ENCODE measurements around the gene LLGL2.

Gene LLGL2

DNA sequence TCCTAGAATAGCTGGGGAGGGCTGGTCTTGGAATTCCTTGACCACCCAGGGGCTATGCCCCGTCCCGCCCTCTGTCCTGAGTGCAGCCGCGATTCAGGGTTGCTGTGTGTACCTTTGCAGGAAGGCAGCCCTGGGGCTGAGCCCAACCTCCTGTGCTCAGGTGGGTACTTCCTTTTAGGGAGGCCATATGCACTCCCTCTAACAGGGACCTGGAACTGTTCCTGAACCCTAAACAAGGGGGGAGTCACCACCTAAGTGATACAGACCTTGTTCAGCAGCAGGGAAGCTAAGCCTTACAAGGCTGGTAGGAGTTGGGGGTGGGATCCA, 24.6 kb downstream of the LLGL2 start:
- DNase-seq (ENCODE audit: low spot score), result no peak

- no peak for DNase-seq (ENCODE audit: low spot score)
Observed at GRCh38 chr17:75551266-75551665, 25.8 kb downstream of the LLGL2 start.

- DNase-seq (ENCODE audit: low spot score), result no peak
Observed at GRCh38 chr17:75552425-75553294, 27.2 kb downstream of the LLGL2 start.

DNA sequence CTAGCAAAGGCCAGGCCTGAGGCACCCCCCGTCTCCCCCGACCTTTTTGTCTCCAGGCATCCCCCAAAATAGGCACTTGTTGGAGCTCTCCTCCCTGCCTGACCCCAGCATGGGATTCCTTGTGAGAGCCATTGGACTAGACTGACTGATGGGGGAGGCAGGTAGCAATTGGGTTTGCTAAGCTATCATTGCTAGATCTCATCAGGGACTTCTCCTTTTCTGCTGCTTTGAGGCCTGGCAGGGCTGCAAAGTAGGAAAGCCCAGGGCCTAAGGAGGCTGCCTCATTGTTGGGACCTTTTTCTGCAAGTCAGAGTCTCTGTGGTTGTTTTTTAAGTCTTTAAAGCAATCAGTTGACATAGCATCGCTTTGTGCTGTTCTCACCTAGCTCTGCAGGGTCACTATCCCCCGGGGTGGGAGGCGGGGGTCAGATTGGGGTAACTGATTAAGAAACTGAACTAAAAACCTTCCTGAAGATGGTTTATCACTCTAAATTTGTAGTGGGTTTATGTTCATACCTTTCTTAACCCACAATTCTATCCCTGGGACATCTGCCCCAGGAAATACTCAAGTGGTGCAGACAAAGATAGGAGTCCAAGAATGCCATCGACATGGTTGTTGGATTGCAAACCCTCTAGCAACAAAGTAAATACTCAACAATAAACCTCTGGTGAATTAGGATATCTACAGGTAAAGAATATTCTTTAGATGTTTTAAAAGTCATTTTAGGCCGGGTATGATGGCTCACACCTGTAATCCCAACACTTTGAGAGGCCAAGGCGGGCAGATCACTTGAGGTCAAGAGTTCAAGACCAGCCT, 28.0 kb downstream of the LLGL2 start:
- DNase-seq (ENCODE audit: low spot score), result no peak

DNA sequence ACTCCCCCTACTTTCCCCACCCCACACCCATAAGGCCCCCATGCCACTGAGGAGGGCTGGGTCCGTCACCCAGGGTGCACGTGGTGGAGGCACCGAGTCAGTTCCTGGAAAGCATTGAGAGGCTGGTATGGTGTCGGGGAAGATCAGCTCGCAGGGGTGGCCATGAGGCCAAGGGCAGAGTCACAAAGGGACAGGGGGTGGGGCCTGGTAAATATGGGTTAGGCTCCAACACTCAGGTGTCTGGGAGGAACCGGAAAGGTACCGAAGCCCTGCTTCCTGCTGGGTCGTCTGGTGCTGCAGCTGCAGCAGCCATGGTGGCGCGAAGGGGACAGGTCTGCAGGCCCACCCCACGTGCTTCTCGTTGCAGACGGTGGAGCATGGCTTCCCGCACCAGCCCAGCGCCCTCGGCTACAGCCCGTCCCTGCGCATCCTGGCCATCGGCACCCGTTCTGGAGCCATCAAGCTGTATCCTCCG, 30.2 kb downstream of the LLGL2 start:
- no peak for DNase-seq (ENCODE audit: low spot score)

DNA sequence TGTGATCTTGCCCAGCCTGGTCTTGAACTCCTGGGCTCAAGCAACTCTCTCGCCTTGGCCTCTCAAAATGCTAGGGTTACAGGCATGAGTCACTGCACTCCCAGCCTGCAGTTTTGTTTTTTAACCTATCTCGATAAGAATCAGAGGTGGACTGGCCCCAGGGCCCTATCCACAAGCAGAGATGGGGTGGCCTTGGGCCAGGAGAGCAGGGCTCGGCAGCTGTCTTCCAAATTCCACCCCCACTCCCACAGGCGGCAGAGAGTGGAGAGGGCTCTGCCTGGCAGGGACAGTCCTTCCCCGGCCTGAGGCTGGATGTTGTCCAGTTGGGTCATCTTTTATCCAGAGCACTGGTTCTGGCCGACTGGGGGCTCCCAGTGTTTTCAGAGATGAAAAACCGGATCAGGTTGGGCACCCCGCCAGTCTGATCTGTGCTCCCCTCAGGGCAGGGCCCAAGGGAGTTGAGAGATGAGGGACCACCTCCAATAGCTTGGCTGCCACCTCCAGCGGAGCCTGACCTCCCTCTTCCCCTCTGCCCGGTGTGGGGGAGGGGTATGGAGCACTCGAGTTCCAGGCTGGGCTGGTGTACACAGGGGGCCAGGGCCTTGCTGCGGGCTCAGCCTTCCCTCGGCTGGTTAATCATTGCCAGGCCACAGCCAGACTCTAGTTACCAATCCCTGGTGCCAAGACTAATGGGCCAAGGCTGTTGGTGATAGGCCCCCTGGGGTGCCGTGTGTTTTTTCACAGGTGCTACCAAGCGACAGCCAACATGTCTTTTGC, 31.8 kb downstream of the LLGL2 start:
- DNase-seq (ENCODE audit: low spot score), result no peak

DNA sequence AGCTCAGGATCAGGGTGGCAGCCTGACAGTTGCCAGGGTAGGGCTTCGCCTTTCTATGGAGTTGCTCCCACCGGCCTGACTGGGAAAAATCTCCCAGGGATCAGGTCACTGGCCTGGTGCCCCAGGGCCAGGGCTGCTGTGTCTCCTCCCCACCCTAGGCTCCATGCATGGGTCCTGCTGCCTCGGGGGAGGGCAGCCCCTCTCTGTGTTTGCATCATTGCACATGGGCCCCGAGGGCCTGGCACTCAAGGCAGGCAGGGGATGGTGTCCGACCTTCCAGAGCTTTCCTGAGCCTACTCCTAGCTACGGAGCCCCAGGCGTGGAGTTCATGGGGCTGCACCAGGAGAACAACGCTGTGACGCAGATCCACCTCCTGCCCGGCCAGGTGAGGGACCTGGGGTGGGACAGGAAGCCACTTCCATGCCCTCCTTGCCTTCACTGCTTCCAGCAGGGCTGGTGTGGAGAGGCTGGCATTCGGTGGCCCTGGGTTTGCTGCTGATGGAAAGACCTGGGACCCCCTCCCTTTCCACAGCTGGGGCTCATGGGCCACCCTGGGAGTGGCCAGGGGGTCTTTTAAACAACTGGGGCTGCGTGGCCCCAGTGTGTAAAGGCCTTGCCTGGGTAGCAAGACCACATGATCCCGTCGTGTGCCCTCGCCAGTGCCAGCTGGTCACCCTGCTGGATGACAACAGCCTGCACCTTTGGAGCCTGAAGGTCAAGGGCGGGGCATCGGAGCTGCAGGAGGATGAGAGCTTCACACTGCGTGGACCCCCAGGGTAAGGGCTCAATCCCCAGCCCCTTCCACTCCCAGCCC, 32.6 kb downstream of the LLGL2 start:
- DNase-seq (ENCODE audit: low spot score), result no peak

GRCh38 chr17:75558666-75559530, 33.4 kb downstream of the LLGL2 start:
- DNase-seq (ENCODE audit: low spot score), result no peak

DNA sequence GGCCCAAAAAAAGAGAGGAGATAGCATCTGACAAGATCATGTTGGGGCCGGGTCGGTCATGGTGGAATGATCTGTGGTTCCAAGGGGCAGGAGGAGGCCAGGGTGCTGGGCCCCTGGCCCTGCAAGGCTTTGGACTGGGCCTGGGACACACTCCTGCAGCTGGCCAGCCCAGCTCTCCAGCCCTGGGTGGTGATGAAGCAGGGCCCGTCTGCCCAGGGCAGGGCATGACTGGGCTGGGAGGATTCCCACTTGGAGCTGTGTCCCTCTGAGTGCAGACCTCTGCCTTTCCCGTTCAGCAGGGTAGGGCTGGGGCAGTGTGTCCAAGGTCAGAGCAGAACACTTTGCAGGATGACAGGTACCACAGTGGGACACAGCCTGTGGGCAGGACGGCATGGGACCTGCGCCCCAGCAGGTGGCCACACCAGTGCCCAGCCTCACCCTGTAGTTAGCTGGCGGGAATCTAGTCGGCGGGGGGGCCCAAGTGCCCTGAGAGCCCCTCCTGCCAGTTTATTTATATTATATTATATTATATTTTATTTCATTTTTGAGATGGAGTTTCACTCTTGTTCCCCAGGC, 34.5 kb downstream of the LLGL2 start:
- DNase-seq (ENCODE audit: low spot score), result no peak

DNA sequence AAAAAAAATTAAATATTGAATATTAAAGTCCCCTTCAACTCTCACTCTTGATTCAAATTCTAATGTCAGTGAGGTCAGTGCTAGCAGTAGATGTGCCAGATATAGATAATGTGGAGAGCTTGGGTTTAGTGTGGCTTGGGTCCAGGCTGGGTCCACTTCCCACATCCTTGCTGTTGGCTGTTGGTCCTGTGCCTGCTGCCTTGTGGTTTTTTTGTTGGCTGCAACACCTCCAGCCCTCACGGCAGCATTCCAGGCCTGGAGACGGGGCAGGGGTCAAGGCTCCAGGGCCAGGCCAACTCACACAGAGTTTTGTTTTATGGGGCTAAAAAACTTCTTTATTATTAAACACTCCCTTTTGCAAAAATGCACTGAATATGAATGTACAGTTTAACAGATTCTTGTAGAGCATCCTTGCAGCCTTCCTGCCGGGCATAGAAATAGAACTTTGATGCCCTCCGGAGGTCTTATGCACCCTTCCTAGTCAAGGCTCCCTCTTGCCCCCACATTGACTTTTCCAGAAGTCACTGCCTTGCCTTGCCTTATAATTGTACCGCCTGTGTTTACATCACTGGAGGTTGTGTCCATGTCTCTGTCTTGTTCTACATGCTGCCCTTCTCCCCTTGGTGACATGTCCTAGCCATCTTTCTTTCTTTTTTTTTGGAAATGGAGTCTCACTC, 36.6 kb downstream of the LLGL2 start:
- DNase-seq (ENCODE audit: low spot score), result no peak

DNA sequence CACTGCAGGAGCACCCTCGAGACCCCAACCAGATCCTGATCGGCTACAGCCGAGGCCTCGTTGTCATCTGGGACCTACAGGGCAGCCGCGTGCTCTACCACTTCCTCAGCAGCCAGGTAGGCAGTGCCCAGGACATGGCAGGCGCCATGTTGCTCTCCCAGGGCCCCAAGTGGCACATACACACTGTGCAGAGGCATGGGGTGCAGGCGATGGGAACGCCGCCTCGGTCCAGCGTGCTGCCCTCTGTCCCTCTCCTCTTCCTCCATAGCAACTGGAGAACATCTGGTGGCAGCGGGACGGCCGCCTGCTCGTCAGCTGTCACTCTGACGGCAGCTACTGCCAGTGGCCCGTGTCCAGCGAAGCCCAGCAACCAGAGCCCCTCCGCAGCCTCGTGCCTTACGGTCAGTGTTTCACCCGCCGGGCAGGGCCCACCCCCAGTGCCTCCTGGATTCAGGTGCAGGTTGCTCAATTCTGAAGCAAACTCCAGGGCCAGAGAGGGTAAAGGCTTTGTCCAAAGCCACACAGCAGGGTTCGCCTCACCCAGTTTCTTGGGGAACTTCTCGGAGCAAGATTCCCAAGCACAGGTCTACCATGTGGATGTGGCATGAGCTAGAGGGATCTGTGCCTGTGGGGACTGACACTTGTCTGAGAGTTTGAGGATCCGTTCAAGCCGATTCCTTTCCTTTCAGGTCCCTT, 37.7 kb downstream of the LLGL2 start:
- no peak for DNase-seq (ENCODE audit: low spot score)

GRCh38 chr17:75564195-75564594, 38.7 kb downstream of the LLGL2 start:
- DNase-seq (ENCODE audit: low spot score), result no peak

- no peak for DNase-seq (ENCODE audit: low spot score)
Observed at GRCh38 chr17:75565066-75565465, 39.6 kb downstream of the LLGL2 start.

DNA sequence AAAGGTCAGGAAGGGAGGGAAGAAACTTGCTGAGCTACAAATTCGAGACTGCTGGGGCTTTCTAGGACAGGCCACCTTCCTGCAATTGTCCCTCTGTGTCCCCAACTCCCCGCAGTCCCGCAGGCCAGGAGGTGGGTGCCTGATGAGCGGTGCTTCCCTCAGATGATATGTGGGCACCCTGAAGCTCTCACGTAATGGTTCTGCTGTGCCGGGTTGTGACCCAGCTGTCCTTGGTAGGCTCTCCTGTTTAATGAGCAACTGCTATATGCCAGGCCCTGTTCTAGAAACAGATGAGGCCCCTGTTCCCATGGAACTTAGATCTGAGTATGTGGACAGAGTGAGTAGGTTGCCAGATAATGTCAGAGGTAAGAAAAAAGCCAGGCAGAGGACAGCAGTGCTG, 40.1 kb downstream of the LLGL2 start:
- no peak for DNase-seq (ENCODE audit: low spot score)

GRCh38 chr17:75566416-75566815, 40.9 kb downstream of the LLGL2 start:
- no peak for DNase-seq (ENCODE audit: low spot score)

DNA sequence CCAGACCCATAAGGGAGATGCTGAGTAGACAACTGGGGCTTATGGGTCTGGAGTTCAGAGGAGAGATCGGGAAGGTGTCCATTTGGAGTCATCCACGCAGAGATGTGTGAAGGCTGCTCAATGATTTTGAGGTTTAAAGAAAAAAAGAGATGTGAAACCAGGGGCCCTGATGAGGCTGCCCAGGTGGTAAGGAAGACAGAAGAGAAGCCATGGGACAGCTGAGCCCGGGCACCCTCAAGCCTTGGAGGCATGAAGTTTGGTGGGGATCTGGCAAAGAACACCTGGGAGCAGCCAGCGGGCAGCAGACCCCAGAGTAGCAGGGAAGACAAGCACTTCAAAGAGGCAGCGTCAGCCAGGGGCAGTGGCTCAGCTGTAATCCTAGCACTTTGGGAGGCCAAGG, 41.3 kb downstream of the LLGL2 start:
- no peak for DNase-seq (ENCODE audit: low spot score)

GRCh38 chr17:75568412-75569255, 43.1 kb downstream of the LLGL2 start:
- DNase-seq (ENCODE audit: low spot score), result no peak

GRCh38 chr17:75570034-75570676, 44.7 kb downstream of the LLGL2 start:
- peak; percentile 45 for DNase-seq (ENCODE audit: low spot score)

All from left forelimb (tissue), 1 donor.